Esophagus squamous epithelium (tissue), 5 donors: ENCODE results near the gene CD276. TPM values are rescaled to one million over a fixed set of nuclear protein-coding genes. Genes with fewer than 3 reads are reported as not detected.
"Not testable (repeated sequence)": the region's sequence is repeated elsewhere in the genome, so short reads cannot be mapped to it uniquely, and the experiment has no call there.

Experiments used
- DNase-seq: peaks from one replicate; lab custom pipeline; 2025; lab: John Stamatoyannopoulos, UW
- H3K27ac ChIP-seq, 4 donors: fragments of 200-600 bp; sonication (generic); one replicate each; pipeline ENCODE4 v1.5.1; 2016 to 2019; ENCODE audit warnings: mild to moderate bottlenecking in 1 of 4
- H3K27me3 ChIP-seq, 4 donors: fragments of 200-600 bp; sonication (generic); 1 replicate in 3 of 4; 2 replicates in 1 of 4; pipeline versions ENCODE4 v1.5.1 to v1.6.0; 2017 to 2021; ENCODE audit warnings: antibody characterized with exemption in 1 of 4
- H3K36me3 ChIP-seq, 3 donors: fragments of 200-600 bp; sonication (generic); one replicate each; pipeline ENCODE4 v1.5.1; 2016 to 2019
- H3K4me1 ChIP-seq, 3 donors: fragments of 200-600 bp; sonication (generic); one replicate each; pipeline ENCODE4 v1.5.1; 2017 to 2019
- H3K4me3 ChIP-seq, 4 donors: fragments of 200-600 bp; sonication (generic); 1 replicate in 3 of 4; 2 replicates in 1 of 4; pipeline ENCODE4 v1.5.1; 2016 to 2019; ENCODE audit warnings: mild to moderate bottlenecking in 2 of 4, moderate library complexity in 1 of 4
- H3K9me3 ChIP-seq, 3 donors: fragments of 200-600 bp; sonication (generic); one replicate each; pipeline ENCODE4 v1.5.1; 2016 to 2019
- POLR2A ChIP-seq, 4 donors: fragments of 450-650 bp; IDR thresholded peaks; one replicate each; pipeline ENCODE4 v1.6.1; 2017; ENCODE audit warnings: antibody characterized with exemption in 4 of 4, mild to moderate bottlenecking in 4 of 4, moderate library complexity in 3 of 4
- WGBS, 2 donors: methylation state at CpG; one replicate each; pipeline ENCODE4 v1.1.5; 2018; 5-methylcytosine and 5-hydroxymethylcytosine counted together
- intact Hi-C: fragments of 100-400 bp; cut with DNase I; formaldehyde crosslinking; loops from one replicate; pipeline ENCODE4 v1.15.0; 2022
- total RNA-seq, 4 donors: library from RNA; depleted of rRNA; stranded (reverse); fragments of >200 nt; gene quantifications; one replicate each; pipeline ENCODE4 v1.1.0, GENCODE V29; 2016
- TF ChIP-seq, protein P1 (sequence below), 6 experiments: fragments of 450-650 bp in 4 of 6; fragments of 200-600 bp in 2 of 6; sonication (generic) in 2 of 6; IDR thresholded peaks; one replicate each; pipeline ENCODE4 v1.5.1; 2016 to 2019; ENCODE audit warnings: antibody characterized with exemption in 6 of 6, mild to moderate bottlenecking in 4 of 6, moderate library complexity in 4 of 6
- donor health status: DM: yes; HTN: yes; CAD: no.

Gene CD276
- total RNA-seq, 4 donors from 2014 or later = 12.9 to 21.9 (median 19.1) TPM

DNA sequence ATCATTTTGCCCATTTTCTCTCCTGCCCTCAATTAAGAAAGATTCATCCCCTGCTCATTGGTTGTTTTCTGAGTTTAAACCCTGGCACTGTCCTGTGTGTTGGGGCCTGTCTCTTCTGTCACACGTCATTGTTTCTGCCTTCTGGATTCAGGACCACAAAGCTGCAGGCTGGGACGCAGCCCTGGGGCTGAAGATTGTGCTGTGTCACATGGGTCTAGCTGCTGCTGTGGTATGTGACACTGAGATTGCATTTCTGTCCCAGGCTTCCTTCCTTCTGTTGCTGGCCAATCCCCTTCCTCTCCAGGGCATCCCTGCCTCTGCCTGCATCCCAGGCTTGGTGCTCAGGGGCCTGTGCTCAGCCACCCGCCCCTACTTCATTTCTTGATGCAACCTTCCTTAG lies 40.0 kb downstream of the CD276 start:
- Histone ChIP-seq H3K27ac (no peak overlapping the region), H3K4me3 (no peak overlapping the region), H3K4me1 (no peaks in the 10 kb centered on the region), H3K27me3 (peaks cover 0 to 28% (median 0%) of the 10 kb centered on the region in 4 donors), H3K36me3 (no peaks in the 10 kb centered on the region), H3K9me3 (no peaks in the 10 kb centered on the region)
- no peak for DNase-seq
- no peak for TF ChIP-seq POLR2A (IDR thresholded peaks at IDR 0.05)
- TF ChIP-seq, protein P1, sequence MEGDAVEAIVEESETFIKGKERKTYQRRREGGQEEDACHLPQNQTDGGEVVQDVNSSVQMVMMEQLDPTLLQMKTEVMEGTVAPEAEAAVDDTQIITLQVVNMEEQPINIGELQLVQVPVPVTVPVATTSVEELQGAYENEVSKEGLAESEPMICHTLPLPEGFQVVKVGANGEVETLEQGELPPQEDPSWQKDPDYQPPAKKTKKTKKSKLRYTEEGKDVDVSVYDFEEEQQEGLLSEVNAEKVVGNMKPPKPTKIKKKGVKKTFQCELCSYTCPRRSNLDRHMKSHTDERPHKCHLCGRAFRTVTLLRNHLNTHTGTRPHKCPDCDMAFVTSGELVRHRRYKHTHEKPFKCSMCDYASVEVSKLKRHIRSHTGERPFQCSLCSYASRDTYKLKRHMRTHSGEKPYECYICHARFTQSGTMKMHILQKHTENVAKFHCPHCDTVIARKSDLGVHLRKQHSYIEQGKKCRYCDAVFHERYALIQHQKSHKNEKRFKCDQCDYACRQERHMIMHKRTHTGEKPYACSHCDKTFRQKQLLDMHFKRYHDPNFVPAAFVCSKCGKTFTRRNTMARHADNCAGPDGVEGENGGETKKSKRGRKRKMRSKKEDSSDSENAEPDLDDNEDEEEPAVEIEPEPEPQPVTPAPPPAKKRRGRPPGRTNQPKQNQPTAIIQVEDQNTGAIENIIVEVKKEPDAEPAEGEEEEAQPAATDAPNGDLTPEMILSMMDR (IDR thresholded peaks at IDR 0.05) = no peak
- WGBS, 2 donors = 75 to 100% methylated on average over 1 to 2 of the region's 3 CpGs
- intact Hi-C loops = no loop called here

DNA sequence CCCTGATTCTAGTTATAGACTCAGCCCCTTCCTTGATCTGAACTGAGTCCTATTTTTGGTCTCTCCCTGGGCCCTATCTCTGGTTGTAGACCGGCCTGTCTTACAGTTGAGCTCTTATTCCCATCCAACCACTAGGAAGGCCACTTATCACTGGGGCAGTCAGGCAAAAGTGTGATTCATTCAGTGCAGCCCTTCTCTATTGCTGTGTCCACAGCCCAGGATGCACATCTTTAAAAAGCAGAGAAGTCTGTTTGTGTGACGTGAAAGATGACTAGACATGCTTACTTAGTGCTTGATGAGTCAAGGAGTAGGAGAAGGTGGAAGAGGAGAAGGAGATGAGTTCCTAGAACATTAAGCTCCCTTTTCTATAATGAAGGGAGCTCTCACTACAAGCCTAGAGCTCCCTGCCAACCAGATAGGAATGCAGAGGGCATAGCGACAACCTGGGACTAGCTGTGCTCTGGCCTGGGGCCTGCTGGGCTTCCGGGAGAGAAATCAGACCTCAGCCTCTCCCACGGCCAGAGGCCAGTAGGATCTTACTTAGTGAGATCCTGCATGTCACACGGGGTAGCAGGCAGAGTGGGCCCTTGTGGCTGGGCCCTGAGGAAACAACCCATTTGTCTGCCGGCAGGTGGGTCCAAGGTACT lies 43.3 kb downstream of the CD276 start:
- Histone ChIP-seq H3K4me3 (no peak overlapping the region), H3K36me3 (no peaks in the 10 kb centered on the region), H3K27ac (no peak overlapping the region), H3K27me3 (peaks cover 0 to 7% (median 0%) of the 10 kb centered on the region in 4 donors), H3K4me1 (no peaks in the 10 kb centered on the region), H3K9me3 (no peaks in the 10 kb centered on the region)
- WGBS, 2 donors = 85 to 88% methylated on average over 6 to 7 of the region's 7 CpGs
- TF ChIP-seq POLR2A (IDR thresholded peaks at IDR 0.05) = no peak
- intact Hi-C loops = no loop called here
- DNase-seq = no peak

DNA sequence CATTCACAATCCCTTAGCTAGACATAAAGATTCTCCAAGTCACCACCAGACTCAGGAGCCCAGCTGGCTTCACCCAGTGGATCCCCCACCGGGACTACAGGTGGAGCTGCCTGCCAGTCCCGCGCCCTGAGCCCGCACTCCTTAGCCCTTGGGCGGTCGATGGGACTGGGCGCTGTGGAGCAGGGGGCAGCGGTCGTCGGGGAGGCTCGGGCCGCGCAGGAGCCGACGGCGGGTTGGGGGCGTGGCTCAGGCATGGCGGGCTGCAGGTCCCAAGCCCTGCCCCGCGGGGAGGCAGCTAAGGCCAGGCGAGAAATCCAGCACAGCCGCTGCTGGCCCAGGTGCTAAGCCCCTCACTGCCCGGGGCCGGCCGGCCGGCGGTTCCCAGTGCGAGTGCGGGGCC lies 47.9 kb downstream of the CD276 start:
- H3K9me3 ChIP-seq, intact Hi-C loops, H3K27ac ChIP-seq, H3K4me1 ChIP-seq, DNase-seq, H3K4me3 ChIP-seq, H3K36me3 ChIP-seq: not testable (repeated sequence)
- no CpG with 5 or more reads among the region's 29 CpGs for WGBS, 2 donors
- peaks cover 0 to 42% (median 0%) of the 10 kb centered on the region in 4 donors for H3K27me3 ChIP-seq

DNA sequence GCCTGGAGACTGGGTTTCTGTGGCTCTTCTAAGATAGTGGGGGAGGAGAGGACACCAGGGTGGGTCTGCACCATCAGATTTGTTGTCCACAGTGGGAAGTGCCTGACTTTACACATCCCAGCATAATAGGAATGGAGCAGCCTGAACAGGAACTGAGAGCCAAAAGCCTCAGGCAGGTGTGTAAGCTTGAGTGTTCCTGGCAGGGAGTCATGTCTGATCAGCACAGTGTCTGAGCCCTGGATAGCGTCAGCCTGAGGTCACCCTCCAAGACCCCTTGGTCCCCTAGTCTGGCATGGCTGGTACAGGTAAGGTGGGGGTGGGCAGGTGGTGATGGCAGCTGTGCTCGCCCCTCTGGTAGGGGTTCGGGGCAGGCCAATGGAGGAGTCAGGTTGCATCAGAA lies 48.7 kb downstream of the CD276 start:
- TF ChIP-seq, protein P1 (IDR thresholded peaks at IDR 0.05) = no peak
- no peak for TF ChIP-seq POLR2A (IDR thresholded peaks at IDR 0.05)
- H3K4me3 ChIP-seq = no peak overlapping the region
- intact Hi-C loops = no loop called here

DNA sequence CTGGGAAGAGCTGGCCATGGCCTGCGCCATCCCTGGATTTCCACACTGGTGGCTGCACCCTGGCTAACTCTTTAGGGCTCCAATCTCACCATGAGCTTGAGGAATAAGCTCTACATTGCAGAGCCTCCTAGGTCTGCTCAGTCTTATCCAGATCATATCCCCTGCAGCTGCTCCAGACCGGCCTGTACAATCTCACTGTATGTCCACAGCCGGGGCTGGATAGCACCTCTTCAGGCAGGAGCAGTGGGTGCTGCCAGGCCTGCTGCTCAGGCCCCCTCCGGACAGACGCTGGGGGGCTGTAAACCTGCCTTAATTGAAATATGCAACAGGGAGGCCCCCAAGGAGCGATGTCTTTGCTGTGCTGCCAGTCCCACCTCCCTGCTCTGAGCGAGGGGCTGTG lies 53.4 kb downstream of the CD276 start:
- TF ChIP-seq, protein P1 (IDR thresholded peaks at IDR 0.05) = no peak

More for the DNA sequence above, 48.7 kb downstream of the CD276 start:
- peaks cover 0 to 49% (median 0%) of the 10 kb centered on the region in 4 donors for H3K27me3 ChIP-seq
- H3K27ac ChIP-seq = no peak overlapping the region
- peaks cover 0 to 7% (median 0%) of the 10 kb centered on the region in 3 donors for H3K4me1 ChIP-seq
- 46% methylated on average over 3 of the region's 3 CpGs; no CpG with 5 or more reads in 1 of the 2 donors for WGBS, 2 donors
- H3K36me3 ChIP-seq = no peaks in the 10 kb centered on the region
- H3K9me3 ChIP-seq = no peaks in the 10 kb centered on the region
- DNase-seq = no peak

DNA sequence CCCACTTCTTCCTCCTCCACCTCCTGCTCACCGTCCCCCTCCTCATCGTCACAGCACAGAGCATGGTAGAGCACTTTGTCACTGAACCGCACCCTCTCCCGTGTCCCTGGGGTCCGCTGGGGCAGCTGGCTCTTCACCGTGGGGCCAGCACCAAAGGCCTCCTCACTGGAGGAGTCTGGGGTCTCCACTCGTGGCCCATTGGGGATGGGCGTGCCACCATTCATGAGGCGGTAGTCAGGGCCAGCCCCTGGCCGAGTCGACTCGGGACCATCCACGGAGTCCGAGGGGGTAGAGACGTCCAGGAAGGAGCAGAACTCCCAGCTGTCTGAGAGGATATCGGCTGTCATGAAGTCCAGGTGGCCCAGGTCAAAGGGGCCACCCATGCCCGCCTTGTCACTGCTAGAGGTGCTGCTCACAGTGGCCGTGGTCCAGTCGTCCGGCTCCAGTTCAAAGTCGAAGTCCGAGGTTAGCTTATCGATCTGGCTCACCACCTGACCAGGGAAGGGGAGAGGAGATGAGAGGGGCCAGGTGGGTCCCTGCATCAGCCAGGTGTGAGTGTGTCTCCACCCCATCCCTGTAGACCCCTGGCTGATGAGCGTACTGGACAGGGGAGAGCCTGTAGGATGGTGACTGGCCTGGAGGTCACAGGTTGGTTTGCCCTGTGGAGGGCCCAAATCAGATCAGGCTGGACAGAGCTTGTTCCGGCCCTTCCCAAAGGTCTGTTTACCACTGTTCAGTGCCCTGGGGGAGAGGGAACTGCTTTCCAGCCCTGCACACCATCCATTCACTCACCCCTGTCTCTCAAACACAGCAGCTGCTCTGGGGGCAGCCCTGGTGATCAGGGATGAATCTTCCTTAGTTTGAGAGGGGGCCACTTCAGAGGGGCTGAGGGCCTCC lies 56.2 kb downstream of the CD276 start:
- intact Hi-C loops = no loop called here
- DNase-seq = no peak

More for the DNA sequence above, 53.4 kb downstream of the CD276 start:
- Histone ChIP-seq H3K36me3 (no peaks in the 10 kb centered on the region), H3K27me3 (peaks cover 0 to 44% (median 0%) of the 10 kb centered on the region in 4 donors), H3K27ac (no peak overlapping the region), H3K9me3 (no peaks in the 10 kb centered on the region), H3K4me1 (peaks cover 0 to 23% (median 0%) of the 10 kb centered on the region in 3 donors), H3K4me3 (no peak overlapping the region)
- no peak for DNase-seq
- WGBS, 2 donors = 100% methylated on average over 1 of the region's 7 CpGs; no CpG with 5 or more reads in 1 of the 2 donors
- intact Hi-C loops = no loop called here

More for the DNA sequence above, 56.2 kb downstream of the CD276 start:
- Histone ChIP-seq H3K36me3 (no peaks in the 10 kb centered on the region), H3K4me3 (no peak overlapping the region), H3K27ac (no peak overlapping the region), H3K4me1 (peaks cover 0 to 29% (median 4%) of the 10 kb centered on the region in 3 donors), H3K27me3 (peaks cover 0 to 21% (median 0%) of the 10 kb centered on the region in 4 donors), H3K9me3 (no peaks in the 10 kb centered on the region)
- TF ChIP-seq POLR2A (IDR thresholded peaks at IDR 0.05) = no peak
- TF ChIP-seq, protein P1 (IDR thresholded peaks at IDR 0.05) = no peak
- 86 to 93% methylated on average over 9 to 11 of the region's 25 CpGs for WGBS, 2 donors
